ENCODE measurements around the gene FOCAD.

DNA sequence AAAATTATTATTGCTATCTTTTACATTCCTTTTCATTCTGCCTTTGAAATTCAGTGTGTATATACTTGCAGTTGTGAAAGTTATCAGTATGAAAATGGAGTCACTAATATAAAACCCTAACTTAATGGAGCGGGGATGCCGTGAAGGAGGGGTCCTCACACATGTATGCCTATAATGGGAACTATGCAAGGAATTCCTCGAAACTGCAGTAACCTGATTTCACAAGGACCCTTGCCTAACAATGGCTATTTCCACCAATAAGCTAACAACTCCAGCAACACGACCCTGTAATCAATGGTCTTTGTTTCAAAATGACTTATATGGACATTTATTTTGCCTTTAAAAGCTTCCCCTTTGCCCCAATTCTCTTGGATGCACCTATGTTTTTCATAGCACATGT, 49.2 kb upstream of the FOCAD start:
- TF ChIP-seq, protein P1, sequence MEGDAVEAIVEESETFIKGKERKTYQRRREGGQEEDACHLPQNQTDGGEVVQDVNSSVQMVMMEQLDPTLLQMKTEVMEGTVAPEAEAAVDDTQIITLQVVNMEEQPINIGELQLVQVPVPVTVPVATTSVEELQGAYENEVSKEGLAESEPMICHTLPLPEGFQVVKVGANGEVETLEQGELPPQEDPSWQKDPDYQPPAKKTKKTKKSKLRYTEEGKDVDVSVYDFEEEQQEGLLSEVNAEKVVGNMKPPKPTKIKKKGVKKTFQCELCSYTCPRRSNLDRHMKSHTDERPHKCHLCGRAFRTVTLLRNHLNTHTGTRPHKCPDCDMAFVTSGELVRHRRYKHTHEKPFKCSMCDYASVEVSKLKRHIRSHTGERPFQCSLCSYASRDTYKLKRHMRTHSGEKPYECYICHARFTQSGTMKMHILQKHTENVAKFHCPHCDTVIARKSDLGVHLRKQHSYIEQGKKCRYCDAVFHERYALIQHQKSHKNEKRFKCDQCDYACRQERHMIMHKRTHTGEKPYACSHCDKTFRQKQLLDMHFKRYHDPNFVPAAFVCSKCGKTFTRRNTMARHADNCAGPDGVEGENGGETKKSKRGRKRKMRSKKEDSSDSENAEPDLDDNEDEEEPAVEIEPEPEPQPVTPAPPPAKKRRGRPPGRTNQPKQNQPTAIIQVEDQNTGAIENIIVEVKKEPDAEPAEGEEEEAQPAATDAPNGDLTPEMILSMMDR (conservative IDR thresholded peaks at IDR 0.05 in 1 of 2, IDR thresholded peaks at IDR 0.05 in 1 of 2; ENCODE audit: extremely low read depth in 1 of 2, insufficient read depth in 1 of 2, low read depth in 1 of 2, low read length in 2 of 2) = no peak
- no peak for TF ChIP-seq EZH2 (IDR thresholded peaks at IDR 0.05; ENCODE audit: borderline replicate concordance, low read length)
